GM18499 (cell line): ENCODE data around the gene NT5DC4.

ENCODE experiments used
- ATAC-seq: cut with Tn5 transposase; IDR thresholded peaks from one replicate; pipeline ENCODE4 v1.9.1; 2021; ENCODE audit warnings: moderate number of reproducible peaks; ENCODE audit not compliant: insufficient read depth, unreplicated experiment

The NT5DC4 gene

DNA sequence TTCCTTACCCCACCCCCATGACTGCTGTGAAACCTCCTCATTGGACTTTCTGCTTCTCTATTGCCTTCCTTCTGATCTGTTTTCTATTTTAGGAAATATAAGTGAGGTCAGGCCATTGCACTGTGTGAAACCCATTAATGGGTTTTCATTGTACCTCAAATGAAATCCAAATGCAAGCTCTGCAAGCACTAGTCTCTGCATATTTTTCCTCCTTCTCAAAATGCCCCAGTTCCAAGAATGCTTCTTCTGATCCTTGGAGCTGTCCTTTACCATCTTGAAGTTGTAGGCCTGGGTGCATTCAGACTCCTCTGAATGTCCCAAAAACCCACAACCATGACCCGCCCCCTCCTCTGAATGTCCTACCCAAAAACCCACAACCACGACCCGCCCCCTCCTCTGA, 55.3 kb downstream of the NT5DC4 start:
- no peak for ATAC-seq

GRCh38 chr2:112777036-112777435, 56.2 kb downstream of the NT5DC4 start:
- no peak for ATAC-seq

DNA sequence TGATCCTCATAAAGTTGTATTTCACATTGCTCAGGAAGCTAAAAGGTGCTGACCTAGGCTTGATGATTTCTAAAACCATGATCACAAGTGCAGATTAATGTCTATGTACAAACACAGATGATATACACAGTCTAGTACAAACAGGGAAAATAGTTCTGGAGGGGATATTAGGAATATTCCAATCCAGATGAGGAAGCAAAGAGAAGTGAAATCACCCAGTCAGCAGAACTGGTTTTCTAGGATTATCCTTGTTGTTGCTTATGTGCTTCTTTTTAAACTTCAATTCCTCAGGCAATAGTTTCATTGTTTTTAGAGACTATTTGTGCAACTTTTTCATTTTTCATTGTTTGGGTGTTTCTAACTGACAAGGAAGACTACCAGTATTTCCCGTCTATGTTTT, 58.8 kb downstream of the NT5DC4 start:
- ATAC-seq: no peak

- ATAC-seq: peak; percentile 54
Measured at GRCh38 chr2:112782234-112782799, 61.5 kb downstream of the NT5DC4 start.

GRCh38 chr2:112783187-112783714, 62.4 kb downstream of the NT5DC4 start:
- no peak for ATAC-seq

GRCh38 chr2:112784199-112785189, 63.7 kb downstream of the NT5DC4 start, which contains the start of gene IL1A:
Gene IL1A, minus strand, starts transcription at chr2:112784493. Its CDS starts 723 bp downstream, at chr2:112783770.
- no peak for ATAC-seq

GRCh38 chr2:112787294-112787693, 66.5 kb downstream of the NT5DC4 start:
- ATAC-seq: no peak

DNA sequence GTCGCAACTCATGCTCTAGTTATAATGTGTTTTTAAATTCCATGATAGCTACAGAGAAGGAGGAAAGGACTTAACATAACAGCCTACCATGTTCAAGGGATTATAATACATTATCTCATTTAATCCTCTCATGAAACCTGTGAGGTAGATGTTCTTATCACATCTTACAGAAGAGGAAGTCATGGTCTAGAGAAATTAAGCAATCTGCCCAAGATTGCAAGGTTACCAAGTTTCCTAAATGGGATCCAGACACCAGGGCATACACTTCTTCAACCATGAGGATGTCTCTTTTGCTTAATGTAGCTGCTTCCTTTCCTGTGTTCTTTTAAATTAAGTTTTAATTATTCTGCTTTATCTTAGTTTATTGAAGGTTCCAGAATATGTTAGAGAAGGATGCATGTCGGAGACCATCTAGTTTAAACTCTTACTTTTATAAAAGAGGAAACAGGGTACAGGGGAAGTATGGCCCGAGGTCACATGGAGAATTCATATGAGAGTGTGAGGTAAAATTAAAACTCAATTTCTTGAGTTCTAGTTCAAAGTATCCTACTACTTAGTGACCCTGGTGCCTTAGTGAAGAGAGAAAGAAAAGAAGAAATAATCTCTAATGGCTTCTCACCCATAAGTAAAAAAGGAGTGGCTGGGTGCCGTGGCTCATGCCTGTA, 67.0 kb downstream of the NT5DC4 start:
- ATAC-seq: no peak

- no peak for ATAC-seq
Measured at GRCh38 chr2:112788653-112789052, 67.8 kb downstream of the NT5DC4 start.
